Measurements from ENCODE around the gene SPATA31D4.

DNA sequence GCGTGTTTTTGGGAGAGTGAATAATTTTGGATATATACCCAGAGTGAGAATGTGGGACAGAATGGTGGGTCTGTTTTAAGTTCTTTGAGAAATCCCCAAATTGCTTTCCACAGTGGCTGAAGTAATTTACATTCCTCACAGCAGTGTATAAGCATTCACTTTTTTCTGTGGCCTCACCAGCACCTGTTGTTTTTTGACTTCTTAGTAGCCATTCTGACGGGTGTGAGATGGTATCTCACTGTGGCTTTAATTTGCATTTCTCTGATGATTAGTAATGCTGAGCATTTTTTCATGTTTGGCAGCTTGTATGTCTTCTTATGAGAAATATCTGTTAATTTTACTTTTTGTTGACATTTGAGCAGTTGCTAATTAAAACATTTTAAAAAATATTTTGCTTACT is 51.0 kb downstream of the SPATA31D4 start:
- TF ChIP-seq, protein P1, sequence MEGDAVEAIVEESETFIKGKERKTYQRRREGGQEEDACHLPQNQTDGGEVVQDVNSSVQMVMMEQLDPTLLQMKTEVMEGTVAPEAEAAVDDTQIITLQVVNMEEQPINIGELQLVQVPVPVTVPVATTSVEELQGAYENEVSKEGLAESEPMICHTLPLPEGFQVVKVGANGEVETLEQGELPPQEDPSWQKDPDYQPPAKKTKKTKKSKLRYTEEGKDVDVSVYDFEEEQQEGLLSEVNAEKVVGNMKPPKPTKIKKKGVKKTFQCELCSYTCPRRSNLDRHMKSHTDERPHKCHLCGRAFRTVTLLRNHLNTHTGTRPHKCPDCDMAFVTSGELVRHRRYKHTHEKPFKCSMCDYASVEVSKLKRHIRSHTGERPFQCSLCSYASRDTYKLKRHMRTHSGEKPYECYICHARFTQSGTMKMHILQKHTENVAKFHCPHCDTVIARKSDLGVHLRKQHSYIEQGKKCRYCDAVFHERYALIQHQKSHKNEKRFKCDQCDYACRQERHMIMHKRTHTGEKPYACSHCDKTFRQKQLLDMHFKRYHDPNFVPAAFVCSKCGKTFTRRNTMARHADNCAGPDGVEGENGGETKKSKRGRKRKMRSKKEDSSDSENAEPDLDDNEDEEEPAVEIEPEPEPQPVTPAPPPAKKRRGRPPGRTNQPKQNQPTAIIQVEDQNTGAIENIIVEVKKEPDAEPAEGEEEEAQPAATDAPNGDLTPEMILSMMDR (IDR thresholded peaks at IDR 0.05 in 4 of 5, conservative IDR thresholded peaks at IDR 0.05 in 1 of 5) = no peak
- TF ChIP-seq POLR2A (IDR thresholded peaks at IDR 0.05) = no peak
